GM13977 (cell line): ENCODE results near the gene TIMM17B.

Experiments
- DNase-seq: peaks from one replicate; pipeline ENCODE4 v3.0.0; 2012; ENCODE audit warnings: low spot score
- in situ Hi-C: fragments of 300-500 bp; cut with MboI; formaldehyde crosslinking; loops from one replicate; pipeline ENCODE4 v1.12.0; 2022; ENCODE audit warnings: low sequenced_read_pairs, low pct_unique_long_range_greater_than_20kb, mixed read lengths, inconsistent platforms; ENCODE audit not compliant: unreplicated experiment
- TF ChIP-seq, protein P1 (sequence below): IDR thresholded peaks from 2 replicates; pipeline ENCODE4 v1.5.1; 2012; ENCODE audit warnings: mild to moderate bottlenecking, control low read depth; ENCODE audit not compliant: insufficient read depth; ENCODE audit errors: extremely low read depth, missing control alignments

The TIMM17B gene

DNA sequence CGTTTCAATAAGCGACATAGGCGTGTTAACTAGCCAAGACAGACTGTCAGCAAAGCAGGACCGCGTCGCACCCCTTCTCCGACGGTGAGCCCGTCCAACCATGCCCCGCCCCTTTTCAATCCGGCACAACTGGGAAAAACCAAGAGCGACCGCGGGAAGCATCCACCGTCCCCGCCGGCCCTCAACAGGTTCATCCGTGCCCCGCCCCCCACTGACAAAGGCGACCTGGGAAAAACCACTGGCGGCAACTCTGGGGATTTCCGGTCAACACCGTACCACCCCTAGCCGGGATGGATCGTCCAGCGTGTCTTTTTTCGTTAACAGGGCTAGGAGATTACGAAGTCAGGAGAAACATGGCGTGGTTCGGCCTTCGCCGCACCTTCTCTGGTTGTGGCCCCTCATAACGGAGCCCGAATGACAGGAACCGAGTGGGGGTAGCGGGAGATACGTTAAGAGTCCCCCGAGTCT lies 377 bp downstream of the TIMM17B start:
- in situ Hi-C loops = no loop called here
- no peak for DNase-seq

DNA sequence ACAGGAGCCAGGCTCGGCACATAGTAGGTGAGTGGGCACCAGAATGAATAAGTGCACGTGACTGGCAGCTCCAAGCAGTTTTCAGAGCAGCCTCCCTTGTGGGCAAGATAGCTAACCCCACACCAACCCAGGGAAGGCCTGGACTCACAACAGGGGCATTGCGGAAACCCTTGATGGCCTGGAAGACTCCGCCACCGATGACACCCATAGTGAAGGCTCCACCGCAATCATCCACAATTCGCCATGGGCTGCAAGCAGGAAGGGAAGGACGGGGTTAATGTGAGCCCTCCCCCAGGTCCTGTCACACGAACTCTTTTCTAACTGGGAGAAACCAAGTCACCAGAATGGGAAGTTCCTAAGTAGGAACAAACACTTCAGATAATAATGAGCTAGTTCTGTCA lies 957 bp downstream of the TIMM17B start:
- DNase-seq = no peak
- TF ChIP-seq, protein P1, sequence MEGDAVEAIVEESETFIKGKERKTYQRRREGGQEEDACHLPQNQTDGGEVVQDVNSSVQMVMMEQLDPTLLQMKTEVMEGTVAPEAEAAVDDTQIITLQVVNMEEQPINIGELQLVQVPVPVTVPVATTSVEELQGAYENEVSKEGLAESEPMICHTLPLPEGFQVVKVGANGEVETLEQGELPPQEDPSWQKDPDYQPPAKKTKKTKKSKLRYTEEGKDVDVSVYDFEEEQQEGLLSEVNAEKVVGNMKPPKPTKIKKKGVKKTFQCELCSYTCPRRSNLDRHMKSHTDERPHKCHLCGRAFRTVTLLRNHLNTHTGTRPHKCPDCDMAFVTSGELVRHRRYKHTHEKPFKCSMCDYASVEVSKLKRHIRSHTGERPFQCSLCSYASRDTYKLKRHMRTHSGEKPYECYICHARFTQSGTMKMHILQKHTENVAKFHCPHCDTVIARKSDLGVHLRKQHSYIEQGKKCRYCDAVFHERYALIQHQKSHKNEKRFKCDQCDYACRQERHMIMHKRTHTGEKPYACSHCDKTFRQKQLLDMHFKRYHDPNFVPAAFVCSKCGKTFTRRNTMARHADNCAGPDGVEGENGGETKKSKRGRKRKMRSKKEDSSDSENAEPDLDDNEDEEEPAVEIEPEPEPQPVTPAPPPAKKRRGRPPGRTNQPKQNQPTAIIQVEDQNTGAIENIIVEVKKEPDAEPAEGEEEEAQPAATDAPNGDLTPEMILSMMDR = no peak
- in situ Hi-C loops = no loop called here

More for the DNA sequence above, 377 bp downstream of the TIMM17B start:
- TF ChIP-seq, protein P1 = no peak

DNA sequence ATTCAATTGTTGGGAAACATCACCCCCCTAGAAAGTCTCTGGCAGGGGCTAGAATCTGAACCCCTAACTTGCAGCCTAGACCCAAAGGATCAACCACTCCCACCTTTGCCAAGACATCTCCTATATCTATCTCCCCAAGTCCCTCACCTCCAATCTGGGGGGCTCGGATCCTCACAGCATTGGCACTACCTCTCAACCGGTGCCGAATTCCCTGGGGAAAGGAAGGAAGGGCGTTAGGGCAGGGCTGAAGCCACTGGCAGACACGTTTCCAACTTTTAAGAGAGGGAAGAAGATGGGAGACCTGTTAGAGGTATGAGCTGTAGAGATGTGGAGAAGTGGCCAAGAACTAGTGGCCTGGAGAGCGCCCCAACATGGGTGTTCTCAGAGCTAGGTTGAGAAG lies 2.7 kb downstream of the TIMM17B start:
- DNase-seq = no peak
- in situ Hi-C loops = no loop called here
- TF ChIP-seq, protein P1 = no peak

DNA sequence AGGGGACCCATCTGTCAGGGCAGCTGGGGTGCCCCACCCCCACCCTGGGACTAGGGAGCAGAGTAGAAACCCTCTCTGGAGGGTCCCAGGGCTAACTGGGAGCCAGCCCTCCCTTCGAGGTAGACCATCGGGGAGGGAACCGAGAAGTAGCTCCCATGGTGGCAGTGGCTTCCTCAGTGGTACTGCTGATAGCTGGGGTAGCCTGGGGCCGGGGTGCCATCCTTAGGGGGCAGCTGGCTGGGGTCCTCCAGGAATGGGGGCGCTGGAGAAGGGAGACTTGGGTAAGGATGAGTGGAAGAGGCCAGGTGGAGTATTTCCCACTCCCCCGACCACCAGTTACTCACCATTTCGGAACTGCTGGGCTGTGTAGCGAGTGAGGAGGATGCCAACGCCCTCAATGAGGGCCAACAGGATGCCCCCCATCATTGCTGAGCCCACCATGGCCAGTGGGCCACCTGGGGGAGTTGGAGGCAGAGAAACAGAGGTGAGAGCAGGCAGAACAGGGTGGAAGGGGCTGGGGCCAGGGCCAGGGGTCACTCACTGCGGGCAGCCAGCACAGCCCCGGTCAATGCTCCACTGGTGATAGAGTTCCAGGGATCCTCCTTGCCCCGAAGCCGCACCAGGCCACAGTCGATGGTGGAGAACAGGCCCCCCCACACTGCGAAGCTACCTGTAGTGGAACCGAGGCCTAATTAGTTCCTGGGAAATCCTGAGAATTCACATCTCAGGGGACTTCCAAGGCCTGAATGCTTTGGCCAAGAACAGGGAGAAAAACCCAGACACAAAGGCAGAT lies 3.8 kb downstream of the TIMM17B start:
- TF ChIP-seq, protein P1 = no peak
- no peak for DNase-seq
- in situ Hi-C loops = no loop called here

DNA sequence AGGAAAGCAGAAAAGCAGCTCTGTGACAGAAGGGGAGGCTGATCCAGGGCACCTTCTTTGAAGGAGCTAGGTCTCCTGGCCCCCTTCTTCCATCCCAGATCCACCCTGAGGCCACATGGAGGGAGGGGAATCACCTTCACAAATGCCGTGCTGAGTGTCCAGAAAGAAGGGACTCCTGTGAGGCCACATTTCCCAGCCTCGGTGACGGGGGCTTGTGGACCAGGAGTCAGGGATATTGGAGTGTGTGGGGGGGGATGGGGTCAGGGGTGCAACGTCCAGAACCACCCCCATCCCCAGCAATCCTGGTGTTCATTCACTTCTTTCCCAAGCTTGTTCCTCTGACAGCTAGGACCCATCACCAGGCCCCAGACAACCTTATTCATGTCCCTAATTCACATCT lies 4.7 kb downstream of the TIMM17B start:
- no peak for DNase-seq
- TF ChIP-seq, protein P1 = no peak
- in situ Hi-C loops = no loop called here

DNA sequence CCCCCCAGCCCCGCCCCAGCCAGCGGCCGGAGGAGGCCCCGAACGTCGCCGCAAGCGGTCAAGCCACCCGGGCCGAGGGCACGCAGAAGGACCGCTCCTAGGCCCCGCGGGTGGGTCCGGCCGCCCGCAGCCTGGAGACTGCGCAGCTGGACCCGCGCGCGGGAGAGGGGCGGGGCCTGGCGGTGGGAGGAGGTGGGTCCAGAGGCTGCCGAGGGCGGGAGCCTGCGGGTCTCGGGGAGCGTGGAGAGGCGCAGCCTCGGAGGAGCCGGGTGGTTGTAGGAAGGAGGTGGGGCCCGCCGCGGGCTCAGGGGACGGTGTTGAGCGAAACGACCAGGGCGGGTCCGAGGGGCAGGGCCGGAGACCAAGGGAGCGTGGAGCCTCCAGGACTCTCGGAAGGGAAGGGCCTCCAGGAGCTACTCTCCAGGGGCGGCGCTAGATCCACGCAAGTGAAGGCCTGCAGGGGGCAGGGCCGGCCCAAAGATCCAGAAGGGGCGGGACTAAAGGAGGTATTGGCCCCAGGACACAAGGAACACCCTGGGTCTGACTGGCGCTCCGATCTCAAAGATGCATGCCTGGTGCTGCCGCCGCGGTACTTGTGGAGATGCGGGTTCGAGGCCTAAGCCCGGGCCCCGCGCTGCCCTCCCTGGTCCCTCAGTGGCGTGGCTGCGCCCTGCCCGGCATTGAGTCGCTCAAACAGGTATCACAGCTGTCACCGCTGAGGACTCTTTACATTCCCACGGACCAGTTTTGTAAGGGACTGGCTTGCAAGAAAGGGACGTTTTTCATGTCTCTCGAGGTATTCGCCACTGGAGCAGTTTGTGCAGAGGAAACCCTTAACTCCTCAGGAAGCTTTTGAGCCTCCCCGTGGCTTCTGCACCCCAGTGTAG lies 5.9 kb downstream of the TIMM17B start:
- TF ChIP-seq, protein P1 = peak; percentile 54
- in situ Hi-C loops = no loop called here
- peak; percentile 72 for DNase-seq
